Astrocyte of the spinal cord (primary cell): ENCODE data around the gene MVB12B.

Source experiments
- DNase-seq: peaks from one replicate; pipeline ENCODE4 v3.0.0; 2011; ENCODE audit warnings: low read depth, low spot score
- H3K4me3 ChIP-seq: 2 replicates; pipeline ENCODE4 v1.5.1; 2011; ENCODE audit warnings: low read depth, mild to moderate bottlenecking, low read length, moderate library complexity
- CTCF ChIP-seq: IDR thresholded peaks from 2 replicates; pipeline ENCODE4 v1.5.1; 2012; ENCODE audit warnings: low read depth, mild to moderate bottlenecking, low read length, inconsistent platforms
- in situ Hi-C: cut with HindIII; loops from 2 replicates; pipeline ENCODE4 v1.10.0; 2017; ENCODE audit warnings: low sequenced_read_pairs

The MVB12B gene

GRCh38 chr9:126515873-126516505, 189.4 kb downstream of the MVB12B start:
- no peak for DNase-seq
- H3K4me3 ChIP-seq: no peak overlapping the region
- no peak for TF ChIP-seq CTCF
- in situ Hi-C loops: no loop called here

DNA sequence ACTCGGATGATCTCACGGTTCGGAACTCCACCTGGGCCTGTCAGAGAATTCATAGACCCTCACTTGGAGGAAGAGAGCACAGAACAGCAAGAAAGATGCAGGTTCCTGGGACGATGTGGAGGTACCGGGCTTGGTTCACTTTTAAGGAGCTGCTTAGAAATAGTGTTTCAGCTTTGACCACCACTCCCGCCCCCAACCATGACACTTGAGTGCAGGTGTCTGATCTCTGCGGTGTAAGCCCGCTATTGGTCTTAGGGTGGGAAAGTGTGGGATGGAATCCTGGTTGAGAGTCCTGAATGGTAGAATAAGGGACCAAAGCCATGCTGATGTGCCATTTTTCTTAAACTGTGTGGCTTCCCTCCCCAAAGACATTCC, 189.9 kb downstream of the MVB12B start:
- peak overlapping the region; percentile 33 for H3K4me3 ChIP-seq
- no peak for DNase-seq
- in situ Hi-C loops: no loop called here
- TF ChIP-seq CTCF: no peak

- in situ Hi-C loops: no loop called here
Observed at GRCh38 chr9:126516936-126517832, 190.6 kb downstream of the MVB12B start.

DNA sequence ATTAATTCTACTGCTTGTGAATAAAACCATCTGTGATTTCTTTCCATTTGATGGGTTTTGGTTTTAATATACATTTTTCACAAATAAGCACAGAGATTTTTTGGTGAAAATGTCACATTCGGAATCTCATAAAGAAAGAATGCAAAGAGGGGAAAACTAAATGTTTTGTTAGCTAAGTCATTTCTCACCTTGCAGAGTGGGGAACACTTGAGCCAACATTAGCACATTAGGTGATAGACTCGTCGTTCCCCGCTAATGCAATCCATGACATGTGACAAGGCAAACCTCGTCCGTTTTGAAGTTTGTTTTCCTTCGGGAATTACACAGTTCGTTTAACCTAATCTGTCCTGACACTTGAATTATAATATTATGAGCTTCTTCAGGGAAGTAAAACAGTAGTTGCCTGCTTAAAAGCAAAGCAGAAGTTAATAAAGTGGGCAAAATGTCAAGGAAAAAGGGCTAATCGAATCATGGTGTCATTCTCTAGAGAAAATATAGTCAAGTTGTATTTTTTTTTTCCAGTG, 191.3 kb downstream of the MVB12B start:
- in situ Hi-C loops: no loop called here
- TF ChIP-seq CTCF: no peak
- no peak overlapping the region for H3K4me3 ChIP-seq
- no peak for DNase-seq

More at GRCh38 chr9:126516936-126517832, 190.6 kb downstream of the MVB12B start:
- peak; percentile 72 for DNase-seq
- H3K4me3 ChIP-seq: peak overlapping the region; percentile 33
- no peak for TF ChIP-seq CTCF

- in situ Hi-C loops: no loop called here
- no peak for TF ChIP-seq CTCF
- H3K4me3 ChIP-seq: no peak overlapping the region
- DNase-seq: no peak
Observed at GRCh38 chr9:126518763-126519162, 192.1 kb downstream of the MVB12B start.

- in situ Hi-C loops: no loop called here
- no peak for TF ChIP-seq CTCF
- no peak for DNase-seq
- H3K4me3 ChIP-seq: no peak overlapping the region
Observed at GRCh38 chr9:126519660-126520420, 193.2 kb downstream of the MVB12B start.
